Central memory CD8-positive, alpha-beta T cell (primary cell): ENCODE data around the gene CCNI2.

Experiments
- ATAC-seq: fragments of 150-1000 bp; cut with Tn5 transposase; replicated peaks from 2 replicates; pipeline ENCODE4 v1.10.0; 2022; ENCODE audit warnings: mild to moderate bottlenecking, moderate FRiP score, moderate number of reproducible peaks; ENCODE audit not compliant: poor library complexity, severe bottlenecking; ENCODE audit errors: extremely low read depth
- DNase-seq, 2 donors: peaks; one replicate each; pipeline ENCODE4 v3.0.0; 2021; ENCODE audit warnings: low spot score in 2 of 2
- H3K27ac Mint-ChIP-seq: one replicate; pipeline ENCODE4 v1.8.0; 2022; ENCODE audit warnings: low read depth, mild to moderate bottlenecking, moderate library complexity, mixed read lengths
- H3K27me3 Mint-ChIP-seq: one replicate; pipeline ENCODE4 v1.8.0; 2022; ENCODE audit warnings: mixed read lengths
- H3K36me3 Mint-ChIP-seq: one replicate; pipeline ENCODE4 v1.8.0; 2022; ENCODE audit warnings: mild to moderate bottlenecking, moderate library complexity, mixed read lengths; ENCODE audit not compliant: insufficient read depth
- H3K4me1 Mint-ChIP-seq: one replicate; pipeline ENCODE4 v1.8.0; 2022; ENCODE audit warnings: mixed read lengths
- H3K4me3 Mint-ChIP-seq: one replicate; pipeline ENCODE4 v1.8.0; 2022; ENCODE audit warnings: mild to moderate bottlenecking, moderate library complexity, mixed read lengths
- H3K9me3 Mint-ChIP-seq: one replicate; pipeline ENCODE4 v1.8.0; 2022; ENCODE audit warnings: mixed read lengths

CCNI2 gene

DNA sequence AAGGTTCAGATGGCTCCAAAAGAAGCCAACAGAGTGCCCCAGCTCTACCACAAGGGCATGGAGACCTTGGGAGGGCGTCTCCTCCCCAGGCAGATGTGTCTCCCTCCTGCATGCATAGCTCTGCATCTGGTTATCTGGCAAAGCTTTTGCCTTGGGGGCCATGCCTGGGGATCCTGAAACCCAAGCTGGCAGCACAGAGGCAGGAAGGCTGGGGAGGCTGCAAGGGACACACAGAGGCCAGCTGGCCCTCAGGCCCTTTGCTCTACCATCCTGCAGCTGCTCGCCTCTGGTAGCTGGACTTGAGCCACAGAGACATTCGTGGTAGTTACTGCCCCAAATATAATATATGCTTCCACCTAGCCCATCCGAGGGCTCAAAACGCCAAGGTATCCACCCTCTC is 25.9 kb downstream of the CCNI2 start:
- Mint-ChIP-seq H3K27me3 (no peaks in the 10 kb centered on the region), H3K27ac (no peak overlapping the region), H3K4me3 (no peak overlapping the region), H3K9me3 (no peaks in the 10 kb centered on the region), H3K4me1 (peaks cover 27% of the 10 kb centered on the region), H3K36me3 (no peaks in the 10 kb centered on the region)
- no peak for DNase-seq
- no peak for ATAC-seq

DNA sequence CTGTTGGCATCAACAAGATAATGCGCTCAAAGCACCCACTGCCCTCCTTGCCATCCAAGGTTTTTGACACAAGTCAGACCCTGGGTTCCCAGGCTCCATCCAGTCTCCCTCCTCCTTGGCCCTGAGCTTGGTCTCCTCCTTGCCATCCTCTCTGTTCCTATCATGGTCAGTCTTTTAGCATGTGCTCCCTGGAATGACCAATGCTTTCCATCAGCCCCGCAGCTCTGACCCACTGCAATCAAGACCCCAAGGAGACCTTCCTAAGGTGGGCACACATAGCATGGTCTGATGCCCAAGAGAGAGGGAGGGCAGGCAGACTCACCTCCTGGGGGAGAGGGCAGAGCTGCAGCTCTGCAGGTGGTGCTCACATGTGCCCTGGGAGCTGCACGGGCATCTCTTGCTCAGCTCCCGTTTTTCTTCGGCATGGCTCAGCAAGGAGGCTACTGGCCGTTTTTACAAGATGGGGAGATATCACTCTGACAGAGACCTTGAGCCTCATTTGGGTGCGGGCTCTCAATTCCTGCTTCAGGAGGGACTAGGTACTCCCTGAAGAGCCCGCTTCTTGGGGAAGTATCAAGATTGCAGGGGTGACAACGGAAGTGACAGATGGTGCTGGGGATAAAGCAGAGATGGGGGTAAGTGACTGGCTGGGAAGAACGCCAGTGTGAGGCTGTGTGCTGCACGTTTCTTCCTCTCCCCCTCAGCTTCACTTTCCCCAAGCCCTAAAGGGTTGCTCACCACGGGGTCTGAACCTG is 26.6 kb downstream of the CCNI2 start:
- no peak for DNase-seq
- no peak for ATAC-seq
- Mint-ChIP-seq H3K27me3 (no peaks in the 10 kb centered on the region), H3K36me3 (peaks cover 2% of the 10 kb centered on the region), H3K4me3 (no peak overlapping the region), H3K4me1 (peaks cover 33% of the 10 kb centered on the region), H3K9me3 (no peaks in the 10 kb centered on the region), H3K27ac (no peak overlapping the region)

DNA sequence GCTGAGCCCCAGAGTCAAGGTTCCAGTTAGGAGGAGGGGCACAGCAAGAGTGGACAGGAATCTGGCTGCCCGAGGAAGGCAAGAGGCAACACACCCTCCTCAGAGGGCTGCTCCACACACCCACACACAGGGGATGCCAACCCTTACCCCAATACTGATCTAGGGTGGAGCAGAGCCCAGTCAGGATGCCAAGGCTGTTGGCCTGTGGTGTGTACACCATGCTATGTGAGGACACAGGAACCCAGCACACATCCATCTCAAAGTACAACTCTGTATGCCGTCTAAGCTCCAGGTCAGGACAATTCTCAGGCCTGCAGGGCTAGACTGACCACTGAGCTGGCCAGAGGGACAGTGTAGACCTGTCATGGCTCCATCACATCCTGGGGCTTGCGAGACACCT is 27.2 kb downstream of the CCNI2 start:
- H3K27ac Mint-ChIP-seq, result no peak overlapping the region

DNA sequence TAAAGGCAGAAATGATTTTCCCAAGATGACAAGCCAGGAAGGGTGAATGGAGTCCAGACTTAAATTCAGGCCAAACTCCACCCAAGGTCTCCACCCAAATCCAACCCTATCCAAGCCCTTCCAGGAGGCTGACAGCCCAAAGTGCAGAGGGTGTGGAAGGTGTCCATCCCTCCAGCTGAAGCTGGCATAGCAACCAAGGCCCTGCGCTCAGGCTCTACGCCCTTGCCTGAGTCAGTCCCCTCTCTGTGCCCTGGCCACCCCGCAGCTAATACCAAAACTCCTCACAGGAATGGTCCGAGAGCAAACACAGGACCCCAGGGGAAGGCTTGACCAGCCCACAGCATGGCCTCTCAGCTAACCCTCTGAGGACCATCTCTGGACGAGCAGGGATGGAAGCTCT is 27.7 kb downstream of the CCNI2 start:
- H3K4me1 Mint-ChIP-seq, result peaks cover 41% of the 10 kb centered on the region
- no peak overlapping the region for H3K27ac Mint-ChIP-seq
- H3K4me3 Mint-ChIP-seq, result no peak overlapping the region
- H3K9me3 Mint-ChIP-seq, result no peaks in the 10 kb centered on the region
- peaks cover 2% of the 10 kb centered on the region for H3K36me3 Mint-ChIP-seq
- DNase-seq (no peak), ATAC-seq (no peak)
- H3K27me3 Mint-ChIP-seq, result no peaks in the 10 kb centered on the region

More for the DNA sequence above, 27.2 kb downstream of the CCNI2 start:
- H3K4me3 Mint-ChIP-seq, result no peak overlapping the region
- H3K9me3 Mint-ChIP-seq, result no peaks in the 10 kb centered on the region
- DNase-seq (no peak), ATAC-seq (no peak)
- peaks cover 39% of the 10 kb centered on the region for H3K4me1 Mint-ChIP-seq
- peaks cover 2% of the 10 kb centered on the region for H3K36me3 Mint-ChIP-seq
- no peaks in the 10 kb centered on the region for H3K27me3 Mint-ChIP-seq

DNA sequence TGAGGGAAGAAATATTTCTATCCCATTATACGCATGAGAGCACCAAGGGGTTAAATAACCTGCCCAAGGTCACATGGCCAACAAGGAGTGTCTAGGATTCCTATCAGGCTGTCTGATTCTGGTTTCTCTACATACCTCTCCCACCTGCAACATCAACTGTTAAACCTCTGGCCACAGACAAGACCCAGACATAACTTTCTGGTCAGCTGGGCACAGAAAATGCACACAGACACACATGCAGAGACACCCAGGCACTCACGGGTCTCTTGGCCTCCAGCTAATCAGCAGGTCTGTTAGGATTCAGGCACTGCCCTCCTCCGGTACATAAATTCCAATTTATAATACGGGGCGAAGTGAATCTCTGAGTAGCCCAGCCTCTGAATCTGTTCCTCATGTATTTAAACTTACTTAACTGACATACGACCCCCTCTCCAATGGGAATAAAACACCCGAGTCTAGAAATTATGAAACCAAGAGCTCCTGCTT is 28.3 kb downstream of the CCNI2 start:
- Mint-ChIP-seq H3K4me1 (peaks cover 41% of the 10 kb centered on the region), H3K4me3 (peak overlapping the region; percentile 50), H3K36me3 (peaks cover 2% of the 10 kb centered on the region), H3K9me3 (no peaks in the 10 kb centered on the region), H3K27ac (no peak overlapping the region), H3K27me3 (no peaks in the 10 kb centered on the region)
- no peak for DNase-seq
- no peak for ATAC-seq

DNA sequence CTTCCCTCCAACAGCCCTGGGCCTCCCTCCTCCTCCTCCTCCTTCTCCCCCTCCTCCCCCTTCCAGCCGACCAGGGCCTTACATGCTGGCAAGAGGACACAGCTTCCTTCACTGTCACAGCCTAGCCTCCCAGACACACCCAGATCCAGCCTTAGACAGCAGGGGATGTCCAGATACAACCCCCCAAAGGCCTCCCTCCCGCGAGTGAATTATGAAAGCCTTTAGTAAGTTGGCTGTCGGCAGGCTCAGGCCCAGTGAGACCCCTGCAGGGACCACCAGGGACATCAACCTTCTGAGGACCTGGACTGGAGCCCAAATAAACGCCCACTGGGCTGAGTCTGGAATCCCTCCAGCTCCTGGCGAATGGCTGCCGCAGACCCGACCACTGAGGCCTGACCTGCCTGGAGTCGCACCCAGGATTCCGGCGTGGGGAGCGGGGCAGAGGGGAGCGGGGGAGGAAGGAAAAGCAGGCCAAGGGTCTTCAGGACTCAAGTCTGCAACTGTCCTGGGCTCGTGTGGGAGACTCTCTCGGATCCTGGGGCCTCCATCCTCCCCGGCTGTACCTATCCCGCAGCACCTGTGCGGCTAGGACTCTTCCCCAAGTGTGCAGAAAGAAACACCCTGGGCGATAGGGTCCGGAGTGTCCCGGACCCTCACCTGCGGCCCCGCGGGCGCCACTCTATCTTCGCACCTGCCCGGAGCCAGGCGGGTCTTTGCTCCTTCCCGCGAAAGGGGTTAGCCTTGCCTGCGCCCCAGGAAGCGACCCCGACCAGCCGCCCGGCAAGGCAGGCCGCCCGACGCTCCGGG is 29.1 kb downstream of the CCNI2 start:
- H3K4me3 Mint-ChIP-seq, result peak overlapping the region; percentile 50
- H3K9me3 Mint-ChIP-seq, result no peaks in the 10 kb centered on the region
- no peaks in the 10 kb centered on the region for H3K27me3 Mint-ChIP-seq
- peaks cover 2% of the 10 kb centered on the region for H3K36me3 Mint-ChIP-seq
- H3K27ac Mint-ChIP-seq, result no peak overlapping the region
- ATAC-seq (no peak), DNase-seq (no peak)
- H3K4me1 Mint-ChIP-seq, result peaks cover 41% of the 10 kb centered on the region

DNA sequence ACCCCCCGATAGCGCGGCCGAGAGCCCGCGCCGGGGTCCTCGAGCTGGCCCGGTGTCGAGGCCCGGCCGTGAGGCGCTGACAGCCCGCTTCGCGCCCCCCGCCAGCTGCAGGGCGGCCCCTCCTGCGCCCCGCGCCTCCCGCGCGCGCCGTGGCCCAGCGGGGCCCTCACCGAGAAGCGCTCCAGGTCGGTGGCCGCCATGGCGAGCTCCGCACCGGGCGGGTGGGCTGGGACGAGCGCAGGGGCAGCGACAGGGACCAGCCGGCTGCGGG is 29.6 kb downstream of the CCNI2 start:
- H3K4me1 Mint-ChIP-seq, result peaks cover 41% of the 10 kb centered on the region
- no peak for DNase-seq
- H3K27ac Mint-ChIP-seq, result no peak overlapping the region
- H3K36me3 Mint-ChIP-seq, result peaks cover 2% of the 10 kb centered on the region
- H3K4me3 Mint-ChIP-seq, result peak overlapping the region; percentile 79
- H3K9me3 Mint-ChIP-seq, result no peaks in the 10 kb centered on the region
- ATAC-seq, result no peak
- no peaks in the 10 kb centered on the region for H3K27me3 Mint-ChIP-seq

DNA sequence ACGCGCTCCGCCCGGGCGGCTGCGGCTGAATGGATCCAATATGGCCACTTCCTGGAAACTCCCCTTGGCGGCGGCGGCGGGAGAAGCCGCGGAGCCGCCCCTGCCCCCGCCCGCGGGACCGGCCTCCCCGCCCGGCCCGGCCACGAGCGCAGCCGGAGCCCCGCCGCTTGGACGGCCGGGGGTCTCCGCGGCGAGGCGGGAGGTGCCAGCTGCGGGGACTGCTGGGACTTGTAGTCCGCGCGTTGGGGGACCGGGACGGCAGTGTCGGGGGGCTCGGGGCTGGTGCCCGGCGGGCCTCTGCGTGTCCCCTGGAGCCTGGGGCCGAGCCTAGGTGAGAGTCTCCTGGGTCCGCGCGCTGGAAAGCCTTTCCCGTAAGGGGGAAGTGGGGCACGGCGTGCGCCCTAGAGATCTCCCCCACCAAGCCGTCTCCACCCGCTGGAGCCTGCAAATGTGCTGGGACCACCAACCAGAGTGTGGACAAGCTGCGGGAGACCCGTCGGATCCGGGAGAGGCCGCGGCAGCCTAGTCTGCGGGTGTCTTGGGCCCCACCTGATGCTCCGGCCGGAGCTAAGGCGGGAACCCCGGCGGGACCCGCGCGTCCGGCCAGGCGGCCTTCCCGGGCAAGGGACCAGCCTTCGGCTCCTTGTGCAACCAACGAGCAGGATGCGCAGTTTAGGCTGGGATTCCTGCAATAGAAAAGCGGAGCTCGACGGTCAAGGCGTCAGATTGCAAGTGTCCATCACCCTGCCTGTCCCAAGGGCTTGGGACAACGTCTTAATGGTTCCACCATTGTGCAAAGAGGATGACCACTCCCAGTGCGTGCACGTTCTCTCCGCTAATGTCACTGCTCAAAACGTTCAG is 30.2 kb downstream of the CCNI2 start, which contains the start of gene SEPTIN8:
TSS of gene SEPTIN8 (minus strand) at position 31 of the 861 bp plus-strand sequence. CDS start 102 bp downstream, outside the sequence.
- DNase-seq (peak in 1 of 2 donors; percentile 16), ATAC-seq (peak; percentile 54)
- peak within 1 kb of the TSS; percentile 85 for H3K27ac Mint-ChIP-seq
- peaks cover 41% of the 10 kb centered on the region for H3K4me1 Mint-ChIP-seq
- peaks cover 2% of the 10 kb centered on the region for H3K36me3 Mint-ChIP-seq
- H3K27me3 Mint-ChIP-seq, result no peaks in the 10 kb centered on the region
- H3K9me3 Mint-ChIP-seq, result no peaks in the 10 kb centered on the region
- peak within 1 kb of the TSS; percentile 79 for H3K4me3 Mint-ChIP-seq

DNA sequence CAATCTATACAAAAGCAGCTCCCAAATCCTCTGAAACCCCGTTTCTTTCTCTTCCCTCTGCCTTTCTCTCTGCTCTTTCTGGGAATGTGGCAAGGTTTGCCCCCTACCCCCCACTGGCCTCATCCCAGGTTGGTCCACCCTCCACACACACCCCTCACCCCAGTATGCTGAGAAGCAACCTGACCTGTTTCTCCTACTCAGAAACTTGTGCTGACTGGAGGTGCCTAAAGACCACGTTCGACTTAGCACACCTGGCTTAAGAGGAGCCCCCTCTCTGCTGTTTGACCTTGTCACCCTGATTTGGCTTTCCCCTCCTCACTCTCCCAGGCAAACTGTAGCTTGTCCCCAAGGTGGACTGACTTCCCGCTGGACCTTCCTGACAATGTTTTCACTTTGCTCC is 30.9 kb downstream of the CCNI2 start:
- Mint-ChIP-seq H3K4me3 (peak overlapping the region; percentile 79), H3K4me1 (peaks cover 41% of the 10 kb centered on the region), H3K36me3 (peaks cover 2% of the 10 kb centered on the region), H3K27ac (peak overlapping the region; percentile 85), H3K27me3 (no peaks in the 10 kb centered on the region), H3K9me3 (no peaks in the 10 kb centered on the region)
- ATAC-seq (no peak), DNase-seq (no peak)

DNA sequence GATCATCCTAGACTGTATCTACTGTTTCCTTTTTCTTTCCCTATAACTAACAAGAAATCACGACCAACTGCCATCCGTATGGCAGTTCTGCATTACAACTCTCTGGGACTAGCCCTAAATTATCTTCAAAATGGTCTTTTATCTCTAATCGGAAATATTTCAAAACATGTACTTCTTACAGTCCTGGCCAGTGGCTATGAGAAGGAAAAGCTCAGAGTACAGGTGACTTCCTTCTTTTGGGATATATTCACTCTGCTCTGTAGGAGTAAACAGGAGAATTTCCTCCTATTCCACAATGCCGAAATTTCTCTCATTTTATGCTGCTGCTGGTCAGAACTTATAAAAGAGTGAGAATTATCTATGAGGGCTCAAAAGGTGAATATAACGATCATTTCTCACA is 31.6 kb downstream of the CCNI2 start:
- H3K27me3 Mint-ChIP-seq, result no peaks in the 10 kb centered on the region
- H3K36me3 Mint-ChIP-seq, result peaks cover 2% of the 10 kb centered on the region

DNA sequence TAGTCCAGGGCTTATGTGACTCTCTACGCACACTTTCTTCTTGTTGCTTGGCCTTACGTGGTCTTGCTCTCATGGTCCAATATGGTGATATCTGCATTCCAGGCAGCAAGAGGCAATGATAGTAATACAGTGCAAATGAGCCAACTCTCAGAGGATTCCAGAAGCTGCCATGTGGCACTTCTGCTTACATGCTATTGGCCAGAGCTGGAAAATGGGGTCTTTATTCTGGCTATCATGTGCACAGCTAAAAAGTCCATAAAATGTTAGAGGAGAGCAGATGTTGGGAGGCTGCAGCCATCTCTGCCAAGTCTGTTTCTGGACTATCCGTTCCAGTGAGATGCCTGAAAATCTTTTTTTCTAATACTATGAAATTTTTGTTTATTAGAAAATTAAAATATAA is 32.7 kb downstream of the CCNI2 start:
- Mint-ChIP-seq H3K27me3 (peaks cover 4% of the 10 kb centered on the region), H3K36me3 (peaks cover 2% of the 10 kb centered on the region), H3K4me3 (no peak overlapping the region), H3K4me1 (peaks cover 30% of the 10 kb centered on the region), H3K9me3 (no peaks in the 10 kb centered on the region), H3K27ac (no peak overlapping the region)
- ATAC-seq (no peak), DNase-seq (no peak)

More for the DNA sequence above, 31.6 kb downstream of the CCNI2 start:
- H3K27ac Mint-ChIP-seq, result no peak overlapping the region
- no peaks in the 10 kb centered on the region for H3K9me3 Mint-ChIP-seq
- H3K4me1 Mint-ChIP-seq, result peaks cover 35% of the 10 kb centered on the region
- ATAC-seq (no peak), DNase-seq (no peak)
- H3K4me3 Mint-ChIP-seq, result peak overlapping the region; percentile 79

DNA sequence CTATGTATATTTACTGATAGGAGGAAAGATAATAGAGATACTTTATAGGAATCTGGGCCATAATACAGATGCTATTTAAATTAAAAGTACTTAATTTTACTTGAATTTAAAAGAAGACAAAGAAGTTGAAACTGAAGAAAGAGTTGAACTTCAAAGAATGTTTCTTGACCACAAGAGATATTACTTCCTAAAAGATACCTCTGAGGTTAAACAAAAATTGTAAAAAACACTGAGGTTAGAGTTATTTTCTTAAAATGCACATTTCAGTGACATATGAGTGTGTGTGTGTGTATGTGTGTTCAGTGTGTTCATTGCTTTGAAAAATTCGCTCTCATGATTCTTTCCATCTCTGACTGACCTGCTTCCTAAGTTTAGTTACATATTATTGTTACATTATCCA is 33.4 kb downstream of the CCNI2 start:
- Mint-ChIP-seq H3K36me3 (peaks cover 2% of the 10 kb centered on the region), H3K4me3 (no peak overlapping the region), H3K27me3 (peaks cover 10% of the 10 kb centered on the region), H3K4me1 (peaks cover 23% of the 10 kb centered on the region), H3K9me3 (no peaks in the 10 kb centered on the region), H3K27ac (no peak overlapping the region)
- ATAC-seq, result no peak
- DNase-seq, result no peak
